ENCODE measurements around the gene SLC25A47.

The SLC25A47 gene

GRCh38 chr14:100346306-100347091 is 23.4 kb downstream of the SLC25A47 start:
- no peak overlapping the region for H3K4me2 ChIP-seq (ENCODE audit: low read length)
- H3K27me3 ChIP-seq (ENCODE audit: control insufficient read depth, insufficient read depth, low read length): no peaks in the 10 kb centered on the region
- peaks cover 41% of the 10 kb centered on the region for H3K36me3 ChIP-seq (ENCODE audit: insufficient read depth, low read length)
- peaks cover 3% of the 10 kb centered on the region for H3K4me1 ChIP-seq (ENCODE audit: control insufficient read depth, insufficient read depth, low read length)
- no peak overlapping the region for H3K4me3 ChIP-seq (ENCODE audit: low read length)
- no peak overlapping the region for H3K9ac ChIP-seq (ENCODE audit: low read depth, low read length)
- no peaks in the 10 kb centered on the region for H3K9me3 ChIP-seq (replicated peaks; ENCODE audit: low read length)

DNA sequence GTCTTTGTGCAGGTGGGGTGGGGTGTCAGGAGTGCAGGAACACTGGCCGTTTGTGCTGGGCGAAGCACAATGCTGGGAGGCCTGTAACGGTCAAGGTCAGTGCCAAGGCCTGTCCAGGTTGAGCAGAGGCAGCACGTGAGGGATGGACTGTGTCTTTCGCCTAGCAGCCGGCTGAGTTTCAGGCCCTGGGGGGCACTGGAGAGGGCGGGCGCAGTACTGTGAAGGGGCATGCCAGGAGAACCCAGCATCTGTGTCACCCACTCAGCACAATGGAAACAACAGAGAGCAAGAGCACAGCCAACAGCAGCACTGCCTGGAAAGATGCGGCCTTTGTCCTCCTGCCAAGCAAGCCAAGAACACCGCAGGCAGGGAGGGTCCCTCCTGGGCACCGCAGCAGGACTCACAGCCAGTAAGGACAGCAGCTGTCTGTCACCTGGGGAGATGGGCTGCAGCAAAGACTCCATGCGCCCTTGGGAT is 25.2 kb downstream of the SLC25A47 start:
- Histone ChIP-seq H3K4me2 (ENCODE audit: low read length) (no peak overlapping the region), H3K27me3 (ENCODE audit: control insufficient read depth, insufficient read depth, low read length) (no peaks in the 10 kb centered on the region), H3K9ac (ENCODE audit: low read depth, low read length) (no peak overlapping the region), H3K36me3 (ENCODE audit: insufficient read depth, low read length) (peaks cover 44% of the 10 kb centered on the region), H3K9me3 (replicated peaks; ENCODE audit: low read length) (no peaks in the 10 kb centered on the region), H3K4me1 (ENCODE audit: control insufficient read depth, insufficient read depth, low read length) (no peaks in the 10 kb centered on the region), H3K4me3 (ENCODE audit: low read length) (no peak overlapping the region)

DNA sequence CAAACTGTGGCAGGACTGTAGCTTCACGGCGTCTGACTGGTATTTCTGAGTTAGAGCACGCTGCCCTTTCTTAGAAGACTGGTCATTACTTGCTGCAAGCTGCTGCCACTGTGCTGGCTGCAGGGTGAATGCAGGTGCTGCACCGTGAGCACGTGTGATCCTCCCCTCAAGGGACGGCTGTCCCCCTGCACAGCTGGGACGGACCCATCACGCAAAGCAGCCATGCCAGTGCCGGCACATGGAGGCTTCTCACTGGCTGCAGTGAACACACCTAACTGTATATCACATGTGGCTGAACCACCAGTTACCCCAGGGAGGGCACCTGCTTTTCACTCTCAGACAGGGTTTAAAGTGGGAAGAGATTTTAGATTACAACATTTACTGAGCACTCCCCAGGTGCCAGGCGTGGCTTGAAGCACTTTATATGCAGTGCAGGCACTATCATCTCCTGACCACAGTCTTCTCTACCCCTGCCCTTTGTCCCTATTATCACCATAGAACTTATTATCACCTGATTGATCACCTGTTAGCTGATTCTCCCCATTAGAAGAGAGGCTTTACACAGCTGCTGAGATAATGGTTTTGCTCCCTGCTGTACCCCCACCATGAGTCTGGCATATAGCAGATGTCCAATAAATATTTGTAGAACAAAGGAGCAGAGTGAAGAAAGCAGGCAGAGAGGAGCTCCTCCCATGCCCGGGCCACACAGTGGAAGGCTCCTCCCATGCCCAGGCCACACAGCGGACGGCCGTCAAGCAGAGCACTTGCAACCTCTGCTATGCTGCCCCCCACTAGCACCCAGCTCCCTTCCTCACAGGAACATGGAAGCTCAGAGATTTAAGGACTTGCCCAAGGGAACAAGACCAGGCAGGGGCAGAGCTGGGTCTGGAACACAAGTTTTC is 25.9 kb downstream of the SLC25A47 start:
- Histone ChIP-seq H3K4me3 (ENCODE audit: low read length) (no peak overlapping the region), H3K36me3 (ENCODE audit: insufficient read depth, low read length) (peaks cover 51% of the 10 kb centered on the region), H3K4me2 (ENCODE audit: low read length) (no peak overlapping the region), H3K9ac (ENCODE audit: low read depth, low read length) (no peak overlapping the region), H3K27me3 (ENCODE audit: control insufficient read depth, insufficient read depth, low read length) (no peaks in the 10 kb centered on the region), H3K4me1 (ENCODE audit: control insufficient read depth, insufficient read depth, low read length) (no peaks in the 10 kb centered on the region), H3K9me3 (replicated peaks; ENCODE audit: low read length) (no peaks in the 10 kb centered on the region)

DNA sequence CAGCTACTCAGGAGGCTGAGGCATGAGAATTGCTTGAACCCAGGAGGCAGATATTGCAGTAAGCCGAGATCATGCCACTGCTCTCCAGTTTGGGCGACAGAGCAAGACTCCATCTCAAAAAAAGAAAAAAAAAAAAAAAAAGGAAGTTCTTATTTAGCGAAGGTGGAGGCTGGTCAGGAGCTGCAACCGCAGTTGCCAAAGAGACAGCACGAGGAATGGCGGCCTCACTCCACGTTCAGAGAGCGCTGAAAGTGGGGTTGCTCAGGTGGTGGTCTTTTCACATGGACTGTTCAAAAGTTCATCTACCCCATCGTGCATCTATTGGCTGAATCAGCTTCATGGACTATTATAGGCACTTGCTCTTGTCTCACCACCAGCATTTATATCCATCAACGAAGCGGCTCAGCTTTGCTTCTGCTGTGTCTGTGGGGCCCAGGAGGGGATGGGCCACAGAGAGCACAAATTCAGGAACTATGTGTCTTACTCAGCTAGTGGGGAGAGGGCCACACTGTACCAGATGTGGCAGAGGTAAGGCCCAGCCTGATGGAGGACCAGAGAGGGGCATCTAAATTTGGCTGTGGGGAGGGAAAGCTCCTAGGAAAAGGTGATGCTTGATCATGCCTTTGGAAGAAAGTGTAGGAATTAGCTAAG is 27.3 kb downstream of the SLC25A47 start:
- Histone ChIP-seq H3K4me2 (ENCODE audit: low read length) (no peak overlapping the region), H3K4me1 (ENCODE audit: control insufficient read depth, insufficient read depth, low read length) (no peaks in the 10 kb centered on the region), H3K36me3 (ENCODE audit: insufficient read depth, low read length) (peaks cover 60% of the 10 kb centered on the region), H3K27me3 (ENCODE audit: control insufficient read depth, insufficient read depth, low read length) (no peaks in the 10 kb centered on the region), H3K9ac (ENCODE audit: low read depth, low read length) (no peak overlapping the region), H3K4me3 (ENCODE audit: low read length) (no peak overlapping the region), H3K9me3 (replicated peaks; ENCODE audit: low read length) (no peaks in the 10 kb centered on the region)

DNA sequence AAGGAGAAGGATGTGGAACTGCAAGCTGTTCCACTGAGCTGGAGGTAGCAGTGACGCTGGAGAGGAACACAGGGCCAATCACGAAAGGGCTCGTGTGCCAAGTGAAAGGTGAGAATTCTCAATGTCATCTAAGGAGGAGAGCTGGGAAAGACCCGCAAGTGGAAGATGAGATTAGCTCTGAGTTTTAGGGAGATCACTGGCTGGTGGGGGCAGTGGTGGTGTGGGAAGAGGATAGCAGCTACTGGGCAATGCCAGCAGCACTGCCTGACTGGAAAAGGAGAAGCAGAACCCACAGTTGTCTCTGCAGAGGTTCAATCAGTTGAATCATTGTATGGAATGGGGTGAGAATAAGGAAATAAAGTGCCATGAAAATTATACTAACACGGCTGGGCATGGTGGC is 27.8 kb downstream of the SLC25A47 start:
- no peak overlapping the region for H3K9ac ChIP-seq (ENCODE audit: low read depth, low read length)
- H3K4me2 ChIP-seq (ENCODE audit: low read length): no peak overlapping the region
- H3K27me3 ChIP-seq (ENCODE audit: control insufficient read depth, insufficient read depth, low read length): no peaks in the 10 kb centered on the region
- no peaks in the 10 kb centered on the region for H3K9me3 ChIP-seq (replicated peaks; ENCODE audit: low read length)
- peaks cover 59% of the 10 kb centered on the region for H3K36me3 ChIP-seq (ENCODE audit: insufficient read depth, low read length)
- no peak overlapping the region for H3K4me3 ChIP-seq (ENCODE audit: low read length)
- no peaks in the 10 kb centered on the region for H3K4me1 ChIP-seq (ENCODE audit: control insufficient read depth, insufficient read depth, low read length)

- Histone ChIP-seq H3K9me3 (replicated peaks; ENCODE audit: low read length) (no peaks in the 10 kb centered on the region), H3K4me2 (ENCODE audit: low read length) (no peak overlapping the region), H3K4me3 (ENCODE audit: low read length) (no peak overlapping the region), H3K9ac (ENCODE audit: low read depth, low read length) (no peak overlapping the region), H3K4me1 (ENCODE audit: control insufficient read depth, insufficient read depth, low read length) (no peaks in the 10 kb centered on the region), H3K27me3 (ENCODE audit: control insufficient read depth, insufficient read depth, low read length) (no peaks in the 10 kb centered on the region), H3K36me3 (ENCODE audit: insufficient read depth, low read length) (peaks cover 35% of the 10 kb centered on the region)
Observed at GRCh38 chr14:100358396-100358795, 35.3 kb downstream of the SLC25A47 start.

DNA sequence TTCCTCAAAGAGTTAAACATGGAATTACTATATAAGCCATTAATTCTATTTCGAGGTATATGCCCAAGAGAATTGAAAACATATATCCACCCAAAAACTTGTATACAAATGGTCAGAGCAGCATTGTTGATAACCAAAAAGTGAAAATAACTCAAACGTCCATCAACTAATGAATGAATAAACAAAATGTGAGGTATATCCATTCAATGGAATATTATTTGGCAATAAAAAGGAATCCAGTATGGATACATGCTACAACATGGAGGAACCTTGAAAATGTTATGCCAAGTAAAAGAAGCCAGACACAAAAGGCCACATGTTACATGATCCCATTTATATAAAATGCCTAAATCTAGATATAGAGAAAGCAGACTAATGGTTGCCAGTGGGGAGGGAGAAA is 36.0 kb downstream of the SLC25A47 start:
- Histone ChIP-seq H3K4me2 (ENCODE audit: low read length) (no peak overlapping the region), H3K4me1 (ENCODE audit: control insufficient read depth, insufficient read depth, low read length) (no peaks in the 10 kb centered on the region), H3K9ac (ENCODE audit: low read depth, low read length) (no peak overlapping the region), H3K4me3 (ENCODE audit: low read length) (no peak overlapping the region), H3K9me3 (replicated peaks; ENCODE audit: low read length) (no peaks in the 10 kb centered on the region), H3K36me3 (ENCODE audit: insufficient read depth, low read length) (peaks cover 33% of the 10 kb centered on the region), H3K27me3 (ENCODE audit: control insufficient read depth, insufficient read depth, low read length) (no peaks in the 10 kb centered on the region)

GRCh38 chr14:100359881-100360280 is 36.7 kb downstream of the SLC25A47 start:
- Histone ChIP-seq H3K36me3 (ENCODE audit: insufficient read depth, low read length) (peaks cover 28% of the 10 kb centered on the region), H3K9ac (ENCODE audit: low read depth, low read length) (no peak overlapping the region), H3K4me2 (ENCODE audit: low read length) (no peak overlapping the region), H3K4me1 (ENCODE audit: control insufficient read depth, insufficient read depth, low read length) (no peaks in the 10 kb centered on the region), H3K27me3 (ENCODE audit: control insufficient read depth, insufficient read depth, low read length) (no peaks in the 10 kb centered on the region), H3K4me3 (ENCODE audit: low read length) (no peak overlapping the region), H3K9me3 (replicated peaks; ENCODE audit: low read length) (no peaks in the 10 kb centered on the region)

- Histone ChIP-seq H3K36me3 (ENCODE audit: insufficient read depth, low read length) (peaks cover 33% of the 10 kb centered on the region), H3K4me3 (ENCODE audit: low read length) (no peak overlapping the region), H3K4me2 (ENCODE audit: low read length) (no peak overlapping the region), H3K9ac (ENCODE audit: low read depth, low read length) (no peak overlapping the region), H3K9me3 (replicated peaks; ENCODE audit: low read length) (no peaks in the 10 kb centered on the region), H3K27me3 (ENCODE audit: control insufficient read depth, insufficient read depth, low read length) (no peaks in the 10 kb centered on the region), H3K4me1 (ENCODE audit: control insufficient read depth, insufficient read depth, low read length) (no peaks in the 10 kb centered on the region)
Observed at GRCh38 chr14:100361626-100362025, 38.5 kb downstream of the SLC25A47 start.

DNA sequence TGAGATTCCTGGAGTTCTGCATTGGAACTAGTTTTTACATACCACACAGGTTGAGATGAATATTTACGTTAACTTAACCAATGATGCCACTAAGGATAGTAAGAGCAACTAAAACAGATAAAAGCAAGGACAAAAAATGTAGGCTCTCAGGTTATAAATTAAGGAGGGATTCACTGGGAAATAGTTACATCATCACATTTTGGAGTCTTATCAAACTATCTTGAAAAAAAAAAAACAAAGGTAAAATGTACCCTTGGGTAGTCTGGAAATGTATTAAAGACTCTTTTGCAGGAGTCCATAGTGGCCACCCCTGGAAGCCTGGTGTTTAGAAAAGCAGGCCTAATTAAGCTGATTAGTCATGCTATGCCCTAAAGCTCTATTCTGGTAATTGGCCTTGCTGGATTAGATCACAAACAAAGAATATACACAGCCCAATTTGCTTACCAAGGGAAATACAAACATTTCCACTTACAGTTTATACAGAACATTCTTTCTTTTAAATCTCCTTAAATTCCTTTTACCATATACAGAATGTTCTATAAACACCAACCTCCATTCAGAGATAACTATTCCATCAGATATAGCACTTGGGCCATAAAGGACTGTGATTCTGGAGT is 39.3 kb downstream of the SLC25A47 start:
- H3K27me3 ChIP-seq (ENCODE audit: control insufficient read depth, insufficient read depth, low read length): no peaks in the 10 kb centered on the region
- H3K9ac ChIP-seq (ENCODE audit: low read depth, low read length): no peak overlapping the region
- no peak overlapping the region for H3K4me3 ChIP-seq (ENCODE audit: low read length)
- peaks cover 37% of the 10 kb centered on the region for H3K36me3 ChIP-seq (ENCODE audit: insufficient read depth, low read length)
- no peaks in the 10 kb centered on the region for H3K9me3 ChIP-seq (replicated peaks; ENCODE audit: low read length)
- no peaks in the 10 kb centered on the region for H3K4me1 ChIP-seq (ENCODE audit: control insufficient read depth, insufficient read depth, low read length)
- no peak overlapping the region for H3K4me2 ChIP-seq (ENCODE audit: low read length)

DNA sequence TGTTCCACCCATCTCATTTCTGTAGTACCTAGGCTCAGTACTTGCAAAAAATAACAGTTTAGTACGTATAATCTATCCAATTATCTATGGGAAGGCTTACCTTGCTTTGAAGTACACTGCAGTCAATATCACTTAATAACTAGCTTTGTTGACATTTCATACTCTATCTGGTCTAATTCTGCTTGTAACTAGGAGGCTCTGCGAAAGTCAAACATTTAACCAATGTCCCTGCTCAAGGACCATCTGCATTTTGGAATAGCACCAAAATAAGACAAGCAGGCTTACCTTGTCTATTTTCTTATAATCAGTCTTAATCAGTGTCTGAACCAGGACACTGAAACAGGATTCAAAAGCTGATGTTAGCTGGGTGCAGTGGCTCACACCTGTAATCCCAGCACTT is 39.9 kb downstream of the SLC25A47 start:
- no peak overlapping the region for H3K9ac ChIP-seq (ENCODE audit: low read depth, low read length)
- H3K27me3 ChIP-seq (ENCODE audit: control insufficient read depth, insufficient read depth, low read length): no peaks in the 10 kb centered on the region
- H3K4me1 ChIP-seq (ENCODE audit: control insufficient read depth, insufficient read depth, low read length): no peaks in the 10 kb centered on the region
- H3K36me3 ChIP-seq (ENCODE audit: insufficient read depth, low read length): peaks cover 37% of the 10 kb centered on the region
- H3K4me3 ChIP-seq (ENCODE audit: low read length): no peak overlapping the region
- no peaks in the 10 kb centered on the region for H3K9me3 ChIP-seq (replicated peaks; ENCODE audit: low read length)
- H3K4me2 ChIP-seq (ENCODE audit: low read length): no peak overlapping the region

Data from skeletal muscle satellite cell (primary cell).